ENCODE data around the gene ALAS1. TPM values are rescaled to one million over a fixed set of nuclear protein-coding genes. Genes with fewer than 3 reads are reported as not detected.

The ALAS1 gene
- total and polyA plus RNA-seq, 2 of the 13 experiments (the other 11 are each of a cell fraction or from before 2014, with no cell fraction given): 36.0 to 43.2 TPM

DNA sequence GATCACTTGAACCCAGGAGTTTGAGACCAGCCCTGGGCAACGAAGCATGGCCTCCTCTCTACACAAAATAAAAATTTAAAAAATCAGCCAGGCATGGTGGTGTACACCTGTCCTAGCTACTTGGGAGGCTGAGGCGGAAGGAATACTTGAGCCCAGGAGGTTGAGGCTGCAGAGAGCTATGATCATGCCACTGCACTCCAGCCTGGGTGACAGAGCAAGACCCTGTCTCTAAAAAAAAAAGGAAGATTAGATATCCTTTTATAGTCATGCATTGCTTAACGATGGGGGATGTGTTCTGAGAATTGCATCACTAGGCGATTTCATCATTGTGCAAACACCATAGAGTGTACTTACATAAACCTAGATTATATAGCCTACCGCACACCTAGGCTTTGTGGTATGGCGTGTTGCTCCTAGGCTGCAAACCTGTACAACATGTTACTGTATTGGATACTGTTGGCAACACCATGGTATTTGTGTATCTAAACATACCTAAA is 12.6 kb downstream of the ALAS1 start (continued):
- TF ChIP-seq ZNF20 (CRISPR knock-in tag; IDR thresholded peaks at IDR 0.05) (no peak), SIX4 (CRISPR knock-in tag; IDR thresholded peaks at IDR 0.05) (peak; percentile 75), SRF (IDR thresholded peaks at IDR 0.05; ENCODE audit: low read depth, low read length) (peak; percentile 98), PHF5A (CRISPR knock-in tag; IDR thresholded peaks at IDR 0.05; ENCODE audit: low read depth, unreplicated experiment) (peak; percentile 85), TBX3 (IDR thresholded peaks at IDR 0.05; ENCODE audit: borderline replicate concordance) (peak; percentile 72; the same call in 1 of the 2 replicates)
- TF ChIP-seq, protein P1, sequence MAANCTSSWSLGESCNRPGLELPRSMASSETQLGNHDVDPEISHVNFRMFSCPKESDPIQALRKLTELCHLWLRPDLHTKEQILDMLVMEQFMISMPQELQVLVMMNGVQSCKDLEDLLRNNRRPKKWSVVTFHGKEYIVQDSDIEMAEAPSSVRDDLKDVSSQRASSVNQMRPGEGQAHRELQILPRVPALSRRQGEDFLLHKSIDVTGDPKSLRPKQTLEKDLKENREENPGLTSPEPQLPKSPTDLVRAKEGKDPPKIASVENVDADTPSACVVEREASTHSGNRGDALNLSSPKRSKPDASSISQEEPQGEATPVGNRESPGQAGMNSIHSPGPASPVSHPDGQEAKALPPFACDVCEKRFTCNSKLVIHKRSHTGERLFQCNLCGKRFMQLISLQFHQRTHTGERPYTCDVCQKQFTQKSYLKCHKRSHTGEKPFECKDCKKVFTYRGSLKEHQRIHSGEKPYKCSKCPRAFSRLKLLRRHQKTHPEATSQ (CRISPR knock-in tag; IDR thresholded peaks at IDR 0.05; ENCODE audit: borderline replicate concordance): peak; percentile 71; the same call in 1 of the 2 replicates
- TF ChIP-seq, protein P2, sequence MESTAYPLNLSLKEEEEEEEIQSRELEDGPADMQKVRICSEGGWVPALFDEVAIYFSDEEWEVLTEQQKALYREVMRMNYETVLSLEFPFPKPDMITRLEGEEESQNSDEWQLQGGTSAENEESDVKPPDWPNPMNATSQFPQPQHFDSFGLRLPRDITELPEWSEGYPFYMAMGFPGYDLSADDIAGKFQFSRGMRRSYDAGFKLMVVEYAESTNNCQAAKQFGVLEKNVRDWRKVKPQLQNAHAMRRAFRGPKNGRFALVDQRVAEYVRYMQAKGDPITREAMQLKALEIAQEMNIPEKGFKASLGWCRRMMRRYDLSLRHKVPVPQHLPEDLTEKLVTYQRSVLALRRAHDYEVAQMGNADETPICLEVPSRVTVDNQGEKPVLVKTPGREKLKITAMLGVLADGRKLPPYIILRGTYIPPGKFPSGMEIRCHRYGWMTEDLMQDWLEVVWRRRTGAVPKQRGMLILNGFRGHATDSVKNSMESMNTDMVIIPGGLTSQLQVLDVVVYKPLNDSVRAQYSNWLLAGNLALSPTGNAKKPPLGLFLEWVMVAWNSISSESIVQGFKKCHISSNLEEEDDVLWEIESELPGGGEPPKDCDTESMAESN (CRISPR knock-in tag; conservative IDR thresholded peaks at IDR 0.05): peak; percentile 86
- TF ChIP-seq, protein P3, sequence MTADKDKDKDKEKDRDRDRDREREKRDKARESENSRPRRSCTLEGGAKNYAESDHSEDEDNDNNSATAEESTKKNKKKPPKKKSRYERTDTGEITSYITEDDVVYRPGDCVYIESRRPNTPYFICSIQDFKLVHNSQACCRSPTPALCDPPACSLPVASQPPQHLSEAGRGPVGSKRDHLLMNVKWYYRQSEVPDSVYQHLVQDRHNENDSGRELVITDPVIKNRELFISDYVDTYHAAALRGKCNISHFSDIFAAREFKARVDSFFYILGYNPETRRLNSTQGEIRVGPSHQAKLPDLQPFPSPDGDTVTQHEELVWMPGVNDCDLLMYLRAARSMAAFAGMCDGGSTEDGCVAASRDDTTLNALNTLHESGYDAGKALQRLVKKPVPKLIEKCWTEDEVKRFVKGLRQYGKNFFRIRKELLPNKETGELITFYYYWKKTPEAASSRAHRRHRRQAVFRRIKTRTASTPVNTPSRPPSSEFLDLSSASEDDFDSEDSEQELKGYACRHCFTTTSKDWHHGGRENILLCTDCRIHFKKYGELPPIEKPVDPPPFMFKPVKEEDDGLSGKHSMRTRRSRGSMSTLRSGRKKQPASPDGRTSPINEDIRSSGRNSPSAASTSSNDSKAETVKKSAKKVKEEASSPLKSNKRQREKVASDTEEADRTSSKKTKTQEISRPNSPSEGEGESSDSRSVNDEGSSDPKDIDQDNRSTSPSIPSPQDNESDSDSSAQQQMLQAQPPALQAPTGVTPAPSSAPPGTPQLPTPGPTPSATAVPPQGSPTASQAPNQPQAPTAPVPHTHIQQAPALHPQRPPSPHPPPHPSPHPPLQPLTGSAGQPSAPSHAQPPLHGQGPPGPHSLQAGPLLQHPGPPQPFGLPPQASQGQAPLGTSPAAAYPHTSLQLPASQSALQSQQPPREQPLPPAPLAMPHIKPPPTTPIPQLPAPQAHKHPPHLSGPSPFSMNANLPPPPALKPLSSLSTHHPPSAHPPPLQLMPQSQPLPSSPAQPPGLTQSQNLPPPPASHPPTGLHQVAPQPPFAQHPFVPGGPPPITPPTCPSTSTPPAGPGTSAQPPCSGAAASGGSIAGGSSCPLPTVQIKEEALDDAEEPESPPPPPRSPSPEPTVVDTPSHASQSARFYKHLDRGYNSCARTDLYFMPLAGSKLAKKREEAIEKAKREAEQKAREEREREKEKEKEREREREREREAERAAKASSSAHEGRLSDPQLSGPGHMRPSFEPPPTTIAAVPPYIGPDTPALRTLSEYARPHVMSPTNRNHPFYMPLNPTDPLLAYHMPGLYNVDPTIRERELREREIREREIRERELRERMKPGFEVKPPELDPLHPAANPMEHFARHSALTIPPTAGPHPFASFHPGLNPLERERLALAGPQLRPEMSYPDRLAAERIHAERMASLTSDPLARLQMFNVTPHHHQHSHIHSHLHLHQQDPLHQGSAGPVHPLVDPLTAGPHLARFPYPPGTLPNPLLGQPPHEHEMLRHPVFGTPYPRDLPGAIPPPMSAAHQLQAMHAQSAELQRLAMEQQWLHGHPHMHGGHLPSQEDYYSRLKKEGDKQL (CRISPR knock-in tag; IDR thresholded peaks at IDR 0.05; ENCODE audit: low read depth): peak; percentile 85; the same call in 1 of the 2 replicates
- TF ChIP-seq, protein P4, sequence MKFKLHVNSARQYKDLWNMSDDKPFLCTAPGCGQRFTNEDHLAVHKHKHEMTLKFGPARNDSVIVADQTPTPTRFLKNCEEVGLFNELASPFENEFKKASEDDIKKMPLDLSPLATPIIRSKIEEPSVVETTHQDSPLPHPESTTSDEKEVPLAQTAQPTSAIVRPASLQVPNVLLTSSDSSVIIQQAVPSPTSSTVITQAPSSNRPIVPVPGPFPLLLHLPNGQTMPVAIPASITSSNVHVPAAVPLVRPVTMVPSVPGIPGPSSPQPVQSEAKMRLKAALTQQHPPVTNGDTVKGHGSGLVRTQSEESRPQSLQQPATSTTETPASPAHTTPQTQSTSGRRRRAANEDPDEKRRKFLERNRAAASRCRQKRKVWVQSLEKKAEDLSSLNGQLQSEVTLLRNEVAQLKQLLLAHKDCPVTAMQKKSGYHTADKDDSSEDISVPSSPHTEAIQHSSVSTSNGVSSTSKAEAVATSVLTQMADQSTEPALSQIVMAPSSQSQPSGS (CRISPR knock-in tag; IDR thresholded peaks at IDR 0.05): peak; percentile 99
- TF ChIP-seq, protein P5, sequence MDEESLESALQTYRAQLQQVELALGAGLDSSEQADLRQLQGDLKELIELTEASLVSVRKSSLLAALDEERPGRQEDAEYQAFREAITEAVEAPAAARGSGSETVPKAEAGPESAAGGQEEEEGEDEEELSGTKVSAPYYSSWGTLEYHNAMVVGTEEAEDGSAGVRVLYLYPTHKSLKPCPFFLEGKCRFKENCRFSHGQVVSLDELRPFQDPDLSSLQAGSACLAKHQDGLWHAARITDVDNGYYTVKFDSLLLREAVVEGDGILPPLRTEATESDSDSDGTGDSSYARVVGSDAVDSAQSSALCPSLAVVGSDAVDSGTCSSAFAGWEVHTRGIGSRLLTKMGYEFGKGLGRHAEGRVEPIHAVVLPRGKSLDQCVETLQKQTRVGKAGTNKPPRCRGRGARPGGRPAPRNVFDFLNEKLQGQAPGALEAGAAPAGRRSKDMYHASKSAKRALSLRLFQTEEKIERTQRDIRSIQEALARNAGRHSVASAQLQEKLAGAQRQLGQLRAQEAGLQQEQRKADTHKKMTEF (CRISPR knock-in tag; IDR thresholded peaks at IDR 0.05): peak; percentile 93
- TF ChIP-seq, protein P6, sequence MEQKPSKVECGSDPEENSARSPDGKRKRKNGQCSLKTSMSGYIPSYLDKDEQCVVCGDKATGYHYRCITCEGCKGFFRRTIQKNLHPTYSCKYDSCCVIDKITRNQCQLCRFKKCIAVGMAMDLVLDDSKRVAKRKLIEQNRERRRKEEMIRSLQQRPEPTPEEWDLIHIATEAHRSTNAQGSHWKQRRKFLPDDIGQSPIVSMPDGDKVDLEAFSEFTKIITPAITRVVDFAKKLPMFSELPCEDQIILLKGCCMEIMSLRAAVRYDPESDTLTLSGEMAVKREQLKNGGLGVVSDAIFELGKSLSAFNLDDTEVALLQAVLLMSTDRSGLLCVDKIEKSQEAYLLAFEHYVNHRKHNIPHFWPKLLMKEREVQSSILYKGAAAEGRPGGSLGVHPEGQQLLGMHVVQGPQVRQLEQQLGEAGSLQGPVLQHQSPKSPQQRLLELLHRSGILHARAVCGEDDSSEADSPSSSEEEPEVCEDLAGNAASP (CRISPR knock-in tag; IDR thresholded peaks at IDR 0.05; ENCODE audit: borderline replicate concordance): peak; percentile 88

Measured in HepG2 (cell line).